Measurements from ENCODE around the gene VPS8. TPM values are rescaled to one million over a fixed set of nuclear protein-coding genes. Genes with fewer than 3 reads are reported as not detected.

VPS8 gene
- total and polyA plus RNA-seq, 2 of the 13 experiments (the other 11 are each of a cell fraction or from before 2014, with no cell fraction given), result 14.2 to 35.1 TPM

DNA sequence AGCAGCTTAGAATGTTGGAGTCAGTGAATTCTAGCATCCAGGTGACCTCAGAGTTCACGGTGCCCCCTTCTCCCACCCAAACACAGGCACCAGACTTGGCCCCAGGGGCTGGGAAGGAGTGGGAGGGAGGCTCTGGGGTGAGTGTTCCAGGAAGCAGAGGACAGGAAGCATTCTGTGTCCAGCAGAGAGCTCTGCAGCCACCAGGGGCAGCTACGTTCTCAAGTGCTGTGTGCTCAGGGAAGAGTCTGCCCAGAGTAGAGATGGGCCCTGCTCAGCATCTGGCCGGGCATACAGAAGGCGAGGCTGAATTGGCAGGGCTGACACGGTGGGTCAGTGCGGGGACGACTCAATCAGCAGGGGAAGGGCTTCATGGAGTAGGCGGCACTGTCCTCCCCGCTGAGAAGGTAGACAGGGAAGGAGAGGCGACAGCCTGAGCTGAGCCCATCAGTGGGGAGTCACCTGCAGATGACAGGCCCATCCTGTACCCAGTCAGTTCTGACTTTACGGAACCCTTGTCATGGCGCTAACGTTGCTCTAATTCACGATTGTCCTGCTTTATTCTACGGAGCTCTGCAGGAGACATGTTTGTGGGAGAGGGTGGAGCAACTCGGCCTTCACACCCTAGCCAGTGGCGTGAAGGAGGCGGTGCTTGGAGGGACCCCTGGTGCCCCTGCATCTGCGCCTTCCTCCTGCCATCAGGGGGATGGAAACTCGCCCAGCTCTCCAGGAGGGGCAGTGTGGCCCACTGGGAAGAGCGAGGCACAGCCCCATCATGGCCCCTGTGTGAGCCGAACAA lies 258.7 kb downstream of the VPS8 start (continued):
- TF ChIP-seq NR0B2 (CRISPR knock-in tag; IDR thresholded peaks at IDR 0.05), result 0 out of 2 replicates have a peak, but pooled peaks have one; percentile 19
- peak; percentile 67; the same call in 1 of the 2 replicates for TF ChIP-seq ELF3 (CRISPR knock-in tag; IDR thresholded peaks at IDR 0.05)
- TF ChIP-seq TAF15 (IDR thresholded peaks at IDR 0.05; ENCODE audit: low read depth, low read length, poor library complexity, severe bottlenecking), result peak; percentile 34
- TF ChIP-seq, protein P1, sequence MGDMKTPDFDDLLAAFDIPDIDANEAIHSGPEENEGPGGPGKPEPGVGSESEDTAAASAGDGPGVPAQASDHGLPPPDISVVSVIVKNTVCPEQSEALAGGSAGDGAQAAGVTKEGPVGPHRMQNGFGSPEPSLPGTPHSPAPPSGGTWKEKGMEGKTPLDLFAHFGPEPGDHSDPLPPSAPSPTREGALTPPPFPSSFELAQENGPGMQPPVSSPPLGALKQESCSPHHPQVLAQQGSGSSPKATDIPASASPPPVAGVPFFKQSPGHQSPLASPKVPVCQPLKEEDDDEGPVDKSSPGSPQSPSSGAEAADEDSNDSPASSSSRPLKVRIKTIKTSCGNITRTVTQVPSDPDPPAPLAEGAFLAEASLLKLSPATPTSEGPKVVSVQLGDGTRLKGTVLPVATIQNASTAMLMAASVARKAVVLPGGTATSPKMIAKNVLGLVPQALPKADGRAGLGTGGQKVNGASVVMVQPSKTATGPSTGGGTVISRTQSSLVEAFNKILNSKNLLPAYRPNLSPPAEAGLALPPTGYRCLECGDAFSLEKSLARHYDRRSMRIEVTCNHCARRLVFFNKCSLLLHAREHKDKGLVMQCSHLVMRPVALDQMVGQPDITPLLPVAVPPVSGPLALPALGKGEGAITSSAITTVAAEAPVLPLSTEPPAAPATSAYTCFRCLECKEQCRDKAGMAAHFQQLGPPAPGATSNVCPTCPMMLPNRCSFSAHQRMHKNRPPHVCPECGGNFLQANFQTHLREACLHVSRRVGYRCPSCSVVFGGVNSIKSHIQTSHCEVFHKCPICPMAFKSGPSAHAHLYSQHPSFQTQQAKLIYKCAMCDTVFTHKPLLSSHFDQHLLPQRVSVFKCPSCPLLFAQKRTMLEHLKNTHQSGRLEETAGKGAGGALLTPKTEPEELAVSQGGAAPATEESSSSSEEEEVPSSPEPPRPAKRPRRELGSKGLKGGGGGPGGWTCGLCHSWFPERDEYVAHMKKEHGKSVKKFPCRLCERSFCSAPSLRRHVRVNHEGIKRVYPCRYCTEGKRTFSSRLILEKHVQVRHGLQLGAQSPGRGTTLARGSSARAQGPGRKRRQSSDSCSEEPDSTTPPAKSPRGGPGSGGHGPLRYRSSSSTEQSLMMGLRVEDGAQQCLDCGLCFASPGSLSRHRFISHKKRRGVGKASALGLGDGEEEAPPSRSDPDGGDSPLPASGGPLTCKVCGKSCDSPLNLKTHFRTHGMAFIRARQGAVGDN (CRISPR knock-in tag; IDR thresholded peaks at IDR 0.05), result peak; percentile 44
- 0 out of 2 replicates have a peak, but pooled peaks have one; percentile 20 for TF ChIP-seq PATZ1 (CRISPR knock-in tag; IDR thresholded peaks at IDR 0.05)
- TF ChIP-seq KDM2A (CRISPR knock-in tag; IDR thresholded peaks at IDR 0.05; ENCODE audit: borderline replicate concordance, low read depth), result 0 out of 2 replicates have a peak, but pooled peaks have one; percentile 7
- peak; percentile 49; the same call in 1 of the 2 replicates for TF ChIP-seq ZNF292 (CRISPR knock-in tag; IDR thresholded peaks at IDR 0.05; ENCODE audit: borderline replicate concordance, low read depth)

All from HepG2 (cell line).